AG04450 (cell line): ENCODE results near the gene LIMK2. TPM values are rescaled to one million over a fixed set of nuclear protein-coding genes. Genes with fewer than 3 reads are reported as not detected.

ENCODE experiments used
- CTCF ChIA-PET: fragments of 300-600, 350-600 bp; formaldehyde crosslinking; extraction: SDS; loops from one replicate; lab custom pipeline; 2022; ENCODE audit warnings: antibody characterized with exemption, inconsistent platforms; lab: Charles Lee
- POLR2A ChIA-PET: fragments of 350-600 bp; formaldehyde crosslinking; extraction: SDS; loops from one replicate; lab custom pipeline; 2021; ENCODE audit warnings: antibody characterized with exemption, inconsistent platforms; lab: Yijun Ruan, JAX
- DNase-seq: peaks from one replicate; pipeline ENCODE4 v3.0.0-alpha.2; 2011; ENCODE audit warnings: low read depth, low spot score
- H3K27ac ChIP-seq: one replicate; pipeline ENCODE4 v1.5.1; 2012; ENCODE audit warnings: low read depth, low read length, control low read depth
- H3K27me3 ChIP-seq: one replicate; pipeline ENCODE4 v1.6.0; 2012; ENCODE audit warnings: low read length; ENCODE audit not compliant: control insufficient read depth, insufficient read depth
- H3K4me3 ChIP-seq: 2 replicates; pipeline ENCODE4 v1.5.1; 2011; ENCODE audit warnings: mild to moderate bottlenecking, low read depth, low read length, control low read depth
- H3K9me3 ChIP-seq: 2 replicates; pipeline ENCODE4 v1.5.1; 2012; ENCODE audit warnings: low read length; ENCODE audit not compliant: control insufficient read depth, insufficient read depth
- polyA plus RNA-seq: library from polyadenylated mRNA; depleted of rRNA; stranded (reverse); fragments of >200 nt; gene quantifications from 2 replicates; pipeline ENCODE4 v1.2.3, GENCODE V29; 2011
- TF ChIP-seq, protein P1 (sequence below): IDR thresholded peaks from 2 replicates; pipeline ENCODE4 v1.5.1; 2011; ENCODE audit warnings: low read depth, low read length, control low read depth, inconsistent platforms

Gene LIMK2
- polyA plus RNA-seq, 1 experiment, result 5.0 TPM

DNA sequence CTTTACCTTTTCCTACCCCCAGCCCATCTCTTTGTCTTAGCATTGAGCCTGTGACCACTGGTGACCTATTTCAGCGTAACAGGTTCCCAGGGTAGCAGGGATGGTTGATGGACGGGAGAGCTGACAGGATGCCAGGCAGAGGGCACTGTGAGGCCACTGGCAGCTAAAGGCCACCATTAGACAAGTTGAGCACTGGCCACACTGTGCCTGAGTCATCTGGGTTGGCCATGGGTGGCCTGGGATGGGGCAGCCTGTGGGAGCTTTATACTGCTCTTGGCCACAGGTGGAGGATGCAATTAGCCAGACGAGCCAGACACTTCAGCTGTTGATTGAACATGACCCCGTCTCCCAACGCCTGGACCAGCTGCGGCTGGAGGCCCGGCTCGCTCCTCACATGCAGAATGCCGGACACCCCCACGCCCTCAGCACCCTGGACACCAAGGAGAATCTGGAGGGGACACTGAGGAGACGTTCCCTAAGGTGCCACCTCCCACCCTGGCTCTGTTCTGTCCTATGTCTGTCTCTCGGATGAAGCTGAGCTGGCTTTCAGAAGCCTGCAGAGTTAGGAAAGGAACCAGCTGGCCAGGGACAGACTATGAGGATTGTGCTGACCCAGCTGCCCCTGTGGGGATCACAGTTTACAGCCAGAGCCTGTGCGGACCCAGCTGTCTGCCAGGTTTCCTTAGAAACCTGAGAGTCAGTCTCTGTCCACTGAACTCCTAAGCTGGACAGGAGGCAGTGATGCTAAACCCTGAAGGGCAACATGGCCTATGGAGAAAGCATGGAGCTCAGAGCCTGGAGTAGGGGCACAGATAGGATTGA, 50.4 kb downstream of the LIMK2 start:
- TF ChIP-seq, protein P1, sequence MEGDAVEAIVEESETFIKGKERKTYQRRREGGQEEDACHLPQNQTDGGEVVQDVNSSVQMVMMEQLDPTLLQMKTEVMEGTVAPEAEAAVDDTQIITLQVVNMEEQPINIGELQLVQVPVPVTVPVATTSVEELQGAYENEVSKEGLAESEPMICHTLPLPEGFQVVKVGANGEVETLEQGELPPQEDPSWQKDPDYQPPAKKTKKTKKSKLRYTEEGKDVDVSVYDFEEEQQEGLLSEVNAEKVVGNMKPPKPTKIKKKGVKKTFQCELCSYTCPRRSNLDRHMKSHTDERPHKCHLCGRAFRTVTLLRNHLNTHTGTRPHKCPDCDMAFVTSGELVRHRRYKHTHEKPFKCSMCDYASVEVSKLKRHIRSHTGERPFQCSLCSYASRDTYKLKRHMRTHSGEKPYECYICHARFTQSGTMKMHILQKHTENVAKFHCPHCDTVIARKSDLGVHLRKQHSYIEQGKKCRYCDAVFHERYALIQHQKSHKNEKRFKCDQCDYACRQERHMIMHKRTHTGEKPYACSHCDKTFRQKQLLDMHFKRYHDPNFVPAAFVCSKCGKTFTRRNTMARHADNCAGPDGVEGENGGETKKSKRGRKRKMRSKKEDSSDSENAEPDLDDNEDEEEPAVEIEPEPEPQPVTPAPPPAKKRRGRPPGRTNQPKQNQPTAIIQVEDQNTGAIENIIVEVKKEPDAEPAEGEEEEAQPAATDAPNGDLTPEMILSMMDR, result no peak
- ChIA-PET POLR2A (interaction anchor here (1.1 kb wide), 1 partner anchor 14 kb away, joined by 3 read pairs; no protein-coding TSS in a partner anchor), CTCF (interaction anchor here (1.5 kb wide), 1 partner anchor 10 kb away, joined by 8 read pairs; no protein-coding TSS in a partner anchor)
- DNase-seq, result no peak
- Histone ChIP-seq H3K27ac (no peak overlapping the region), H3K27me3 (no peaks in the 10 kb centered on the region), H3K4me3 (no peak overlapping the region), H3K9me3 (no peaks in the 10 kb centered on the region)

DNA sequence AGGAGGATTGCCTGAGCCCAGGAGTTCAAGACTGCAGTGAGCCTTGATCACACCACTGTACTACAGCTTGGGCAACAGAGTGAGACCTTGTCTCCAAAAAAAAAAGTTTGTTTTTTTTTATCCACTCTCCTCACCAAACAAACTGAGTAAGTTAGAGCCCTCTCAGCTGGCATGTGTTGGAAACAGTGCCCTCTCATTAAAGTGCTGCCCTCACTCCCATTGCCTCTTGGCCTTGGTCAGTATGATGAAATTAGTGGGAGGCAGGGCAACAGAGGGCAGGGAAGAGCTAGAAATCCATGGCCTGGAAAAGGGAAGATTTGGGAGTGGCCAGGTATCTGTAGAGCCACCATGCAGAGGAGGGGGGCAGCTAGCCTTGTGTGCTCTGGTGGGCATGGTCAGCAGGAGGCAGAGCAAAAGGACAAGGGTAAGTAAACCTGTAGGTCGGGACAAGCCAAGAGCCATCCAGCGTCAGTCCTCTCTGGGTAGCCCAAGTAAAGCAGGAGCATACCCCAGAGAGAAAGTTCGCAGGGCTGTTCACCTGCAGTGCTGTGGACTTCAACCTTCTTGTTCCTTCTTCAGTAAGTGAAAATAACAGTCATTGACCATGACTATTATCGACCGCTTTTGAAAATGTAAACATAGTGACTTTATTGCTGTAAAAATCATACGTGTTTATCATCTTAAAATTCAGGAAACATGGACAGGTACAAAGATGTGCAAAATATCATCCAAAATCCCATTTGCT, 52.0 kb downstream of the LIMK2 start:
- H3K27ac ChIP-seq, result no peak overlapping the region
- TF ChIP-seq, protein P1, result no peak
- ChIA-PET POLR2A (no interaction called here), CTCF (interaction anchor here (1.5 kb wide), 1 partner anchor 9 kb away, joined by 4 read pairs; no protein-coding TSS in a partner anchor)
- no peak for DNase-seq
- H3K27me3 ChIP-seq, result no peaks in the 10 kb centered on the region
- H3K4me3 ChIP-seq, result no peak overlapping the region
- no peaks in the 10 kb centered on the region for H3K9me3 ChIP-seq

DNA sequence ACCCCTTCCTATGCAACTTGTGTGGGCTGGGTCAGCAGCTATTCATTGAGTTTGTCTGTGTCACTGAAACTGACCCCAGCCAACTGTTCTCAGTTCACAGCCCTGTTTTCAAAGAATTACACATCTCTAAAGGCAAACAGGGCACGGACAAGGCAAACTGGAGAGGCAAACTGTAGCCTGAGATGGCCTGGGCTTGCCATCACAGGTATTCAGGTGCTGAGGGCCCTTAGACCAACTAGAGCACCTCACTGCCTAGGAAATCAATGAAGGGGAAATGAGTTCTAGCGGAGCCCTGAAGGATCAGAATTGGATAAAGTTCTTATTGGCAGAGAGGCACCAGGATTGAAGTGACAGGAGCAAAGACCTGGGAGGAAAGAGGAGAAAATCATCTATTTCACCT, 56.2 kb downstream of the LIMK2 start:
- DNase-seq, result no peak
- no peaks in the 10 kb centered on the region for H3K9me3 ChIP-seq
- no peak overlapping the region for H3K4me3 ChIP-seq
- CTCF ChIA-PET, result interaction anchor here (0.9 to 2.0 kb wide), 2 partner anchors 56 to 57 kb away, joined by 3 to 7 read pairs; partner anchors contain the start of gene LIMK2
- no peak overlapping the region for H3K27ac ChIP-seq
- TF ChIP-seq, protein P1, result no peak
- POLR2A ChIA-PET, result no interaction called here
- H3K27me3 ChIP-seq, result no peaks in the 10 kb centered on the region

DNA sequence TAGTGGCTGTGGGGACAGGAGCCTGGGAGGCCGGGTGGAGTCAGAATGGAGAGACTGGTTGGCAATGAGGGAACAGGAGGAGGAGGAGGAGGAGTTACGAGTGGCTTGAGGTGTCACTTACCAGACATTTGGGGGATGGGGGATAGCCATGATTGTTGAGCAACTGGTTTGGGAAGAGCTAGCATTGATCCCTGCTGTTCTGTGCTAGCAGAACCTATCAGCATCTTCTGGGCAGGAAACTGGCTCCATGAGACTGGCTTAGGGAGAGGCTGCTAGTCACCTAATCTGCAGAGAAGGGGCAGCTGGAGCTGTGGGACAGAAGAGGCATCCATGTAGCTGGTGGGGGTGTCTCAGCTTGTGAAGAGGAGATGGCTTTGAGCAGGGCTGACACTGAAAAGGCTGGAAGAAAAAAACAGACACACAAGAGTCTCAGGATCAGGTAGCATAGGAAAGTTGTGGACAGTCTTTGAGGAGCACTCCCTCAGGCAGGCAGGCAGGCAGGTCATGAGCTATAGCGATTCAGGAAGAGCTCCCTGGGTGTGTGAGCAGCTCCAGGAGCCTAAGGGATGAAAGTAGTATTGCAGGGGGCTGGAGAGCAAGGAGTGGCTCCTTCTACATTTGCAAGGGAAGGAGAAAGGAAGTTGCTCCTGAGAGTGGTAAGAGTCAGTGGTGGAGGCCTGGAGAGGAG, 57.9 kb downstream of the LIMK2 start:
- TF ChIP-seq, protein P1, result no peak
- Histone ChIP-seq H3K9me3 (no peaks in the 10 kb centered on the region), H3K27me3 (no peaks in the 10 kb centered on the region), H3K4me3 (no peak overlapping the region), H3K27ac (no peak overlapping the region)
- CTCF ChIA-PET, result interaction anchor here (0.9 to 4.9 kb wide), 7 partner anchors 13 to 163 kb away, joined by 3 to 55 read pairs (median 4); partner anchors contain the start of genes LIMK2 and SELENOM
- POLR2A ChIA-PET, result interaction anchor here (0.6 to 1.2 kb wide), 3 partner anchors 22 to 27 kb away, joined by 3 read pairs; no protein-coding TSS in a partner anchor
- no peak for DNase-seq
